HG03342 (cell line): ENCODE data around the gene SULF2.

ENCODE experiments used
- ATAC-seq: cut with Tn5 transposase; IDR thresholded peaks from one replicate; pipeline ENCODE4 v1.9.1; 2021; ENCODE audit warnings: mild to moderate bottlenecking, moderate library complexity; ENCODE audit not compliant: unreplicated experiment

SULF2 gene

GRCh38 chr20:47741669-47742608 lies 43.3 kb downstream of the SULF2 start:
- ATAC-seq, result no peak

GRCh38 chr20:47740862-47741184 lies 44.5 kb downstream of the SULF2 start:
- no peak for ATAC-seq

GRCh38 chr20:47740121-47740861 lies 45.0 kb downstream of the SULF2 start:
- ATAC-seq, result no peak

DNA sequence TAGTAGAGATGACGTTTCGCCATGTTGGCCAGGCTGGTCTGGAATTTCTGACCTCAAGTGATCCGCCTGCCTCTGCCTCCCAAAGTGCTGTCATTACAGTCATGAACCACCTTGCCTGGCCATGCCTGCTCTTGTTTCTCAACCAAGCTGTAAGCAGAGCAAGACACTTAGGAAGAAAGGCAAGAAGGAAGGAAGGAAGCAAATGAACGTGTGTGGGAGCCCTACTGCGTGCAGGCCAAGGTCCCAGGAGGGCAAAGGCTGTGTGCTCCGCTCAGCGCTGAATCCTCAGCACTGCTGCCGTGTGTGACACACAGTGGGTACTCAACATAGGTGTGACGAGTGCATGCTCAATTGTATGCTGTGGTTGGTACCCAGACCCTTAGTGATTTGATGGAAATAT lies 47.4 kb downstream of the SULF2 start:
- no peak for ATAC-seq

DNA sequence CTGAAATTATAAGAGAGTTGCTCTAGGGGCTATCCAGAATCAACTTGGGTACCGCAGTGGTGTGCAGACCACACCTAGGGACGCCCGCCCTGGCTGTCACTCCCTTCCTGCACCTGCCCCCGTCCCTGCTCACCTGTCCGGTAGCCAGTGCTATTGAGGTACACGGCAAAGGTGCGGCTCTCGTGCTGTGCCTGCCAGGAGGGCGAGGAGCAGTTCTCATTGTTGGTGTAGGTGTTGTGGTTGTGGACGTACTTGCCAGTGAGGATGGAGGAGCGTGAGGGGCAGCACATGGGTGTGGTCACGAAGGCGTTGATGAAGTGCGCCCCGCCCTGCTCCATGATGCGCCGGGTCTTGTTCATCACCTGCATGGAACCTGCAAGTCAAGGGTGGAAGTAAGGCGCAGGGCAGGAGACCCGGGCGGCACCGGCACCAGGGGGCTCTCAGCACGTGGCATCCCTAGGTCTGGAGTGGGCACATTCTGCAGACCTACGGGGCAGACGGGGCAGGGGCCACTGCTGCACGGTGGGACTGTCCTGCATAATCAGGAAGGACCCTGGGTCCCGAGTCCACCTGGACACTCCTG lies 48.6 kb downstream of the SULF2 start:
- no peak for ATAC-seq

- no peak for ATAC-seq
These were observed 49.6 kb downstream of the SULF2 start for GRCh38 chr20:47735412-47736400.

- no peak for ATAC-seq
These were observed 50.4 kb downstream of the SULF2 start for GRCh38 chr20:47734870-47735269.

DNA sequence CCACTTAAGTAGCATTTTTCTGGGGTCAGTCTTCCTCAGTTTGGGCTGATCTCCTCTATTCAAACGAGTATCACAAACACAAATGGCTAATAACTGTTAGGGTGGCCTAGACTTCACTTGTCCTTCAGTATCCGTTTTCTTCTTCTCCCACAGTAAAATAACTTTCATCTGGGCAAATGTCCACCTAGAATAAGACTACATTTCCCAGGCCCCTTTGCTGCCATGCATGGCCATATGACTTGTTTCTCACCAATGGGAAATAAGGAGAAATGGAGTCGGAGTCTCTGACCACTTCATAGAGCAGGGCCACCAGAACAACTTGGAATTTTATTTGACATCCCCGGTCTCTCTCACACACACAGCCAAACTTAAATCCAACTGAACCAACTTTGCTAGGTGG lies 51.4 kb downstream of the SULF2 start:
- no peak for ATAC-seq

- ATAC-seq, result no peak
These were observed 54.5 kb downstream of the SULF2 start for GRCh38 chr20:47730744-47731143.

DNA sequence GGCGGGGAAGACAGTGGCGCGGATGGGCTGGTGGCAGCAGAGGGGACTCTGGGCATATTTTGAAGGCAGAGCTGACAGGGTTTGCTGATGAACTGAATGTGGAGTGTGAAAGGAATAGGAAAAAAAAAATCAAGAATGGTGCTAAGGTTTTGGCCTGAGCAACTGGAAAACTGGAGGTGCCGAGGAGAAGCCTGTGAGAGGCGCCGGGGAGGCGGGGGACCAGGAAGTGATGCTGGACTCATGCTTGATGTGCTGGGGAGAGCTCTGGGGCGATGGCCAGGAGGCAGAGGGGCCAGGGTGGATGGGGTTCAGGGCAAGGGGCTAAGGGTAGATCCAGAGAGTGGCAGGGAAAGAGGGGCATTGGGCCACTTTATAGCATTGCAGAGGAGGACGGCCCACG lies 55.8 kb downstream of the SULF2 start:
- ATAC-seq, result no peak

DNA sequence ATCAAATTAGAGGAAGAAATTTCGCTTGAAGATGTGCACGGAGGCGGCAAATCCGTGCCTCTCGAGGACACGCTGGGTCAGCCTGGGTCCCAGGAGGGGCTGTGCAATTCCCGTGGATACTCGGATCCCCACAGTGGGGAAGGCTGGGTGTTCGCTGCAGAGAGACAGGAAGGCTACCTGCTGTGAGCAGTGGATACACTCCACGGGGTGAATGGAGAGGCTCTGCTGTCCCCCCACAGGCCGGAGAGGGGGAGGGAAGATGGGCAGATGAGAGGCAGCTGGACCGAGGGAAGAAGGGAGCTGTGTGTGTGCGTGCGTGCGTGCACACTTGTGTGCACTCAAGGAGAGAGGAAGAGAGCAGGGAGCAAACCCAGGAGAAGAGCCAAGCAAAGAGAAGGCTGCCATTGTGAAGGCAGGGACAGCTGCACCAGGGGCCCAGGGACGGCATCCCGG lies 57.3 kb downstream of the SULF2 start:
- ATAC-seq, result no peak

- ATAC-seq, result peak; percentile 64
These were observed 58.0 kb downstream of the SULF2 start for GRCh38 chr20:47727170-47727880.

- no peak for ATAC-seq
These were observed 58.6 kb downstream of the SULF2 start for GRCh38 chr20:47726632-47727031.

DNA sequence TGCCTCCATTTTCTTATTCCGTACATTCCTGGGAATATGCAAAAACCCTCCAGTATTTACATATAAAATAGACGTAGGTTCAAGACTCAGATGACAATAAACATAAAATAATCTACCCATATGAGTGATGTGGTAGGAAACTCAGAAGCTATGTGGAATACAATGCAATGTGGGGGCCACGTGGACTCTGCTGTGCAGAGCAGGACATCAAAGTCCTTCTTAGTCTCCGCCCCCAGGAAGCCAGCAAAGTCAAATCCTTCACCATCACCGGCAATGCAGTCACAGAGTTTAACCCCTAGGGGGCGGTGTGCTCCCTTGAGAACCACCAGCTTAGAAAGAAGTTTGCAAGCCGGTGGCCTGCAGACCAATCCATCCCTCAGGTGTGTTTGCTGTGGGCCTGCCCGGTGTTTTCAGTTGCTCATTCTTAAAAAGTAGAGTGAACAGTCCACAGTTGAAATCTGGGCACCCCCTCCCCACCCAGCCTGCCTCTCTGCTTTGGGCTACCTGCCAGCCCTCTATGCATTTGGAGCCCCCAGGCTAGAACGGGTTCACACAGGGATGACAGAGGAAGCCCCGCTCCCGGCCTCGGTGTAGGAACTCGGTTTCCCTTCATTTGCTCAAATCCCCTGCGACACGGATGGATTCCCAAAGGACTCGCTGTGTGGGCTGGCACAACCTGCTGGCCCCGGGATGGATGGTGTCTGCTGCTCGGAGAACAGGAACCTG lies 59.9 kb downstream of the SULF2 start:
- ATAC-seq, result peak; percentile 53

- no peak for ATAC-seq
These were observed 60.4 kb downstream of the SULF2 start for GRCh38 chr20:47724910-47725247.

GRCh38 chr20:47724396-47724795 lies 60.9 kb downstream of the SULF2 start:
- no peak for ATAC-seq

- ATAC-seq, result no peak
These were observed 62.0 kb downstream of the SULF2 start for GRCh38 chr20:47723322-47723721.

DNA sequence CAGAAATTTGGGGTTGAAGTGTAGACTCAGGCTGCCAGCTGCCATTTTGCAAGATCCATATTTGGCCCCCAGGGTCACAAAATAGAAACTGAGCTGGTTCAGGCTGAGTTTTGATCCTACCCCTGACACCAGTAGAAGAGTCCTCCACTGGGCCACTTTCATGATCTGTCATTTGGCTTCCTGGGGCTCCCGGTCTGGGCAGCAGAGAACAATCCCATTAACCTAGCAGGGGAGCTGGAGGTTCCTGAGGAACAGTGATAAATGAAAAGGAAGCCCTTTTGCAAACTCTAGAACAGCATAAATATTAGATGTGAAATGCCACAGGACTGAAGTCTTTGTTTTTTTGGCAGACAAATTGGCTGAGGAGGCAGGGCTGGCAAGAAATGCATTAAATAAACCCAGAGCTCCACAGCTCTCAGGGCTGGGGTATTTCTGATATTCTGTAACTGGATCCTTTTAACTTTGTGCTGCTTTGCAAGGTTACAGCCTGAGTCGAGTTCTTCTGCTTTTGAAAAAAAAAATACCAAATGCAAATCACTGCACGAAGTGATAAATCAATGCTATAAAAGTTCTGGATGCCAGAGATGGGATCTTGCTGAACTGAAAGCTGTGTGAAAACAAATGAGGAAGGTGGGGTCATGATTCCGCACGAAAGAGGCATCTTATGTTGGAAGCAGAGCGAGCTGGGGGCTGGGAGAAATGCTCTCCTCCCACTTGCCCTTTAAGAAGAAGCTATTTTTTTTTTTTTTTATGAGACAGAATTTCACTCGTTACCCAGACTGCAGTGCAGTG lies 64.4 kb downstream of the SULF2 start:
- no peak for ATAC-seq

GRCh38 chr20:47719625-47720024 lies 65.7 kb downstream of the SULF2 start:
- no peak for ATAC-seq
